ENCODE results near the gene INTS1.

INTS1 gene

GRCh38 chr7:1503816-1504775 is at the start of gene INTS1:
Gene INTS1 (minus strand): TSS chr7:1504389. CDS start chr7:1503960, 429 bp downstream.
- FAIRE-seq (no peak), DNase-seq (ENCODE audit: insufficient read length, low spot score) (peak; percentile 100)
- peak; percentile 51; the same call in 1 of the 2 replicates for TF ChIP-seq POLR2A (IDR thresholded peaks at IDR 0.05; ENCODE audit: low read depth, low read length)

- TF ChIP-seq POLR2A (IDR thresholded peaks at IDR 0.05; ENCODE audit: low read depth, low read length) = no peak
- FAIRE-seq (no peak), DNase-seq (ENCODE audit: insufficient read length, low spot score) (no peak)
Measured at GRCh38 chr7:1553512-1554210, 49.5 kb upstream of the INTS1 start.

- FAIRE-seq = no peak
- DNase-seq (ENCODE audit: insufficient read length, low spot score) = no peak
Measured at GRCh38 chr7:1552200-1552599, 48.0 kb upstream of the INTS1 start.

GRCh38 chr7:1550846-1551155 is 46.6 kb upstream of the INTS1 start:
- no peak for TF ChIP-seq POLR2A (IDR thresholded peaks at IDR 0.05; ENCODE audit: low read depth, low read length)
- no peak for FAIRE-seq
- no peak for DNase-seq (ENCODE audit: insufficient read length, low spot score)

More at GRCh38 chr7:1552200-1552599, 48.0 kb upstream of the INTS1 start:
- TF ChIP-seq POLR2A (IDR thresholded peaks at IDR 0.05; ENCODE audit: low read depth, low read length) = no peak

- no peak for FAIRE-seq
- no peak for DNase-seq (ENCODE audit: insufficient read length, low spot score)
- TF ChIP-seq POLR2A (IDR thresholded peaks at IDR 0.05; ENCODE audit: low read depth, low read length) = no peak
Measured at GRCh38 chr7:1550005-1550845, 46.0 kb upstream of the INTS1 start.

GRCh38 chr7:1549357-1550004 is 45.3 kb upstream of the INTS1 start:
- no peak for TF ChIP-seq POLR2A (IDR thresholded peaks at IDR 0.05; ENCODE audit: low read depth, low read length)
- DNase-seq (ENCODE audit: insufficient read length, low spot score) (no peak), FAIRE-seq (no peak)

- DNase-seq (ENCODE audit: insufficient read length, low spot score) (no peak), FAIRE-seq (no peak)
- TF ChIP-seq POLR2A (IDR thresholded peaks at IDR 0.05; ENCODE audit: low read depth, low read length) = no peak
Measured at GRCh38 chr7:1548944-1549343, 44.8 kb upstream of the INTS1 start.

- DNase-seq (ENCODE audit: insufficient read length, low spot score) (no peak), FAIRE-seq (no peak)
- TF ChIP-seq POLR2A (IDR thresholded peaks at IDR 0.05; ENCODE audit: low read depth, low read length) = no peak
Measured at GRCh38 chr7:1548438-1548831, 44.2 kb upstream of the INTS1 start.

- DNase-seq (ENCODE audit: insufficient read length, low spot score) = no peak
- TF ChIP-seq POLR2A (IDR thresholded peaks at IDR 0.05; ENCODE audit: low read depth, low read length) = no peak
- FAIRE-seq = no peak
Measured at GRCh38 chr7:1547777-1548437, 43.7 kb upstream of the INTS1 start.

- DNase-seq (ENCODE audit: insufficient read length, low spot score) = no peak
- no peak for FAIRE-seq
- TF ChIP-seq POLR2A (IDR thresholded peaks at IDR 0.05; ENCODE audit: low read depth, low read length) = no peak
Measured at GRCh38 chr7:1546909-1547776, 43.0 kb upstream of the INTS1 start.

GRCh38 chr7:1546274-1546908 is 42.2 kb upstream of the INTS1 start:
- DNase-seq (ENCODE audit: insufficient read length, low spot score) (no peak), FAIRE-seq (no peak)
- TF ChIP-seq POLR2A (IDR thresholded peaks at IDR 0.05; ENCODE audit: low read depth, low read length) = no peak

Measured in H54 (cell line).